Endothelial cell (in vitro differentiated cells): ENCODE measurements around the gene GGACT. TPM values are rescaled to one million over a fixed set of nuclear protein-coding genes. Genes with fewer than 3 reads are reported as not detected.
"Not testable (repeated sequence)": the region's sequence is repeated elsewhere in the genome, so short reads cannot be mapped to it uniquely, and the experiment has no call there.

Experiments
- DNase-seq: peaks from one replicate; pipeline ENCODE4 v3.0.0; 2021; ENCODE audit warnings: low spot score
- H3K27ac Mint-ChIP-seq: one replicate; pipeline ENCODE4 v1.8.0; 2021; ENCODE audit warnings: mixed read lengths, inconsistent platforms; ENCODE audit not compliant: unreplicated experiment
- H3K27me3 Mint-ChIP-seq: one replicate; pipeline ENCODE4 v1.8.0; 2021; ENCODE audit warnings: mild to moderate bottlenecking, moderate library complexity, mixed read lengths, inconsistent platforms; ENCODE audit not compliant: unreplicated experiment
- H3K36me3 Mint-ChIP-seq: one replicate; pipeline ENCODE4 v1.8.0; 2021; ENCODE audit warnings: mild to moderate bottlenecking, low read depth, mixed read lengths, inconsistent platforms; ENCODE audit not compliant: unreplicated experiment
- H3K4me1 Mint-ChIP-seq: one replicate; pipeline ENCODE4 v1.8.0; 2021; ENCODE audit warnings: mild to moderate bottlenecking, mixed read lengths, inconsistent platforms; ENCODE audit not compliant: unreplicated experiment
- H3K4me3 Mint-ChIP-seq: one replicate; pipeline ENCODE4 v1.8.0; 2021; ENCODE audit warnings: mild to moderate bottlenecking, mixed read lengths, inconsistent platforms; ENCODE audit not compliant: unreplicated experiment
- H3K9me3 Mint-ChIP-seq: one replicate; pipeline ENCODE4 v1.8.0; 2021; ENCODE audit warnings: mixed read lengths, inconsistent platforms; ENCODE audit not compliant: unreplicated experiment
- total RNA-seq: library from RNA; stranded (reverse); fragmentation: NEBNext Ultra II Directional; extraction: Animal tissue kit (Norgen Biotek cat#: 25700); gene quantifications from one replicate; pipeline ENCODE4 v1.2.1, GENCODE V29; 2021; ENCODE audit not compliant: unreplicated experiment
- TF ChIP-seq, protein P1 (sequence below): fragments of 200-600 bp; sonication (generic); IDR thresholded peaks from one replicate; pipeline ENCODE4 v1.5.0; 2021; ENCODE audit warnings: antibody characterized with exemption; ENCODE audit not compliant: unreplicated experiment

Gene GGACT
- total RNA-seq, 1 donor from 2014 or later: 7.0 TPM

DNA sequence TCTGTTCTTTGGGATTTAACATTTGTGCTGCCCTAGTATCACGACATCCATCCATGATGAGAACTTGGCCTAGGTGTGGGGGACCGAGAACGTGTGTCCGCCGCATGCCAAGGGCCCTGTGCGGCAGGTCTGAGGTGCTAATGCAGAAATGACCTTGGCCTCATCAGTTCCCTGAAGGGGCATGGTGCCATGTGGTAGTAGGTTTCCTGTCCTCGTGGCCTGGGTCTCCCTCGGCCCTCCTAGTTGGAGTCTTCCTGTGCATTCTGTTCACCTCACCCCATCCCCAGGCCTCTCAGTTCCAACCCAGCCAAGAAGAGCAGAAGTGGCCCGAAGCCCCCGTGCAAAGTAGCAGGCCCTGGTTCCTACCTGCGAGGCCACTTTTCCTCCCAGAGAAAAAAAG lies 59.8 kb downstream of the GGACT start:
- Mint-ChIP-seq H3K4me3 (no peak overlapping the region), H3K36me3 (peaks cover 16% of the 10 kb centered on the region), H3K27ac (no peak overlapping the region), H3K27me3 (peaks cover 3% of the 10 kb centered on the region), H3K4me1 (peaks cover 6% of the 10 kb centered on the region), H3K9me3 (no peaks in the 10 kb centered on the region)
- TF ChIP-seq, protein P1, sequence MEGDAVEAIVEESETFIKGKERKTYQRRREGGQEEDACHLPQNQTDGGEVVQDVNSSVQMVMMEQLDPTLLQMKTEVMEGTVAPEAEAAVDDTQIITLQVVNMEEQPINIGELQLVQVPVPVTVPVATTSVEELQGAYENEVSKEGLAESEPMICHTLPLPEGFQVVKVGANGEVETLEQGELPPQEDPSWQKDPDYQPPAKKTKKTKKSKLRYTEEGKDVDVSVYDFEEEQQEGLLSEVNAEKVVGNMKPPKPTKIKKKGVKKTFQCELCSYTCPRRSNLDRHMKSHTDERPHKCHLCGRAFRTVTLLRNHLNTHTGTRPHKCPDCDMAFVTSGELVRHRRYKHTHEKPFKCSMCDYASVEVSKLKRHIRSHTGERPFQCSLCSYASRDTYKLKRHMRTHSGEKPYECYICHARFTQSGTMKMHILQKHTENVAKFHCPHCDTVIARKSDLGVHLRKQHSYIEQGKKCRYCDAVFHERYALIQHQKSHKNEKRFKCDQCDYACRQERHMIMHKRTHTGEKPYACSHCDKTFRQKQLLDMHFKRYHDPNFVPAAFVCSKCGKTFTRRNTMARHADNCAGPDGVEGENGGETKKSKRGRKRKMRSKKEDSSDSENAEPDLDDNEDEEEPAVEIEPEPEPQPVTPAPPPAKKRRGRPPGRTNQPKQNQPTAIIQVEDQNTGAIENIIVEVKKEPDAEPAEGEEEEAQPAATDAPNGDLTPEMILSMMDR: no peak
- DNase-seq: no peak

DNA sequence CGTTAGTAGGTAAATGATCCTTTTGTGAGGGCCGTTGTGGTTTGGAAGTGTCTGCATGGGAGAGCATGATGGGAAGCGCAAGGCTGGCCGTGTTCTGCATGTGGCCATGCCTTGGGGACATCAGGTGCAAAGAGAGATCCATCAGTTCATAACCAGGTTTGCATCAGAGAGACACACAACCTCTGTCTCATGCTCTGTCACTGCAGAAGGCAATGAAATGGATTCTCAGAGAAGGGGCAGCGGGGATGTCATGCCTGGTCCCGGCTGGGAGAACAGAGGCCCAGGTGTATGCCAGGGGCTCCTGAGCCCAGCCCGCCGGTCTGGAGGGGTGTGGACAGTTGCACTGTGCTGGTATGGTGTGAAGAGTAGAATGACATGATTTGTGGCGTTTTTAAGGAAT lies 60.2 kb downstream of the GGACT start:
- H3K9me3 Mint-ChIP-seq: no peaks in the 10 kb centered on the region
- no peak for DNase-seq
- no peak overlapping the region for H3K27ac Mint-ChIP-seq
- peaks cover 3% of the 10 kb centered on the region for H3K27me3 Mint-ChIP-seq
- H3K4me3 Mint-ChIP-seq: peak overlapping the region; percentile 59
- peaks cover 20% of the 10 kb centered on the region for H3K36me3 Mint-ChIP-seq
- TF ChIP-seq, protein P1: no peak
- H3K4me1 Mint-ChIP-seq: peaks cover 8% of the 10 kb centered on the region

DNA sequence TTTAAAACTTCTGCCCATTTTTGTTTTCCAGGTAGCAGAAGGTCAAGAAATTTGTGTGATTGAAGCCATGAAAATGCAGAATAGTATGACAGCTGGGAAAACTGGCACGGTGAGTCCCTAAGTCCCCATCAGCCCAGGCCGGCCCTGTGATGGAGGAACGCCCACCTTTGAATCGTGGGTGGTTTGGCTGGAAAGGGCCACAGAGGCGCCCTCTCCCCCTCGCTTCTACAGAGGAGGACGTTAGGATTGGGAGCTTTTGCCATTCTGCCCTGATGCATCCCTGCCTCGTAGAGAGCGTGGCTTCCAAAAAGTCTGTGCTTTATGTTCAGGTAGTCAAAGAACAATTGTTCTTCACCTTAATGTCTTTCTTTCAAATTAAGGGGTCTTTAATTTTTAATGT lies 60.9 kb downstream of the GGACT start:
- TF ChIP-seq, protein P1: no peak
- H3K27me3 Mint-ChIP-seq: peaks cover 7% of the 10 kb centered on the region
- DNase-seq: no peak
- H3K9me3 Mint-ChIP-seq: no peaks in the 10 kb centered on the region
- no peak overlapping the region for H3K4me3 Mint-ChIP-seq
- H3K4me1 Mint-ChIP-seq: peaks cover 15% of the 10 kb centered on the region
- peaks cover 20% of the 10 kb centered on the region for H3K36me3 Mint-ChIP-seq
- H3K27ac Mint-ChIP-seq: no peak overlapping the region

DNA sequence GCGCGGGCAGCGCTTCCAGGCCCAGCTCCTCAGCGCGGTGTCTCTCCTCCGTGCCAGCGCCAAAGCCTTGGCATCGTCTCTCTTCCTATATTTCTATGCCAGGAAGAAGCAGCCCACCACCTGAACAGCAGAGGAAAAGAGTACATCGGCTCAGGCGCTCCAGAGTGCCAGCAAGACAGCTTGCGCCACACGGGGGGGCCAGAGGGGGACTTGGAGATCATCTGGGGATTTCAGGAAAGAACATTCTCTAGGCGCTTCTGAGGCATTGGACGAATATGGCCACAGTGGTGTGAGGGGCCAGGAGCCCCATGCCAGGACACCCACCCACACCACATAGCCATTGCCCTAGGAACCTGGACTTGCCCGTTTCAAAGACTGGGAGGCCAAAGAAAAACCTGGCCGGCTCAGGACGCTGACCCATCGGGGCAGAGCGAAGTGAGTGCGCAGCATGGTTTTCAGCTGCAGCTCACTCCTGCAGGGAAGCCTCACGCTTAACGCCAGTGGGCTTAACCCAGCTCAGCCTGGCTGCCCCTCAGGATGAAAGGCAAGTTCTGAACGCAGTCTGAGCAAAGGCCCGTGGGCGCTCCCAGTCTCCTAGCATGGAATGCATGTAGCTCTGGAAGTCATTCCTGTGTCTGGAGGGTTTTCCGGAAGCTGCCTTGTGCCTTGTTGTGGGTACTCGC lies 62.1 kb downstream of the GGACT start:
- H3K27ac Mint-ChIP-seq: no peak overlapping the region
- H3K4me3 Mint-ChIP-seq: no peak overlapping the region
- DNase-seq: no peak
- H3K27me3 Mint-ChIP-seq: peaks cover 7% of the 10 kb centered on the region
- H3K36me3 Mint-ChIP-seq: peaks cover 16% of the 10 kb centered on the region
- no peaks in the 10 kb centered on the region for H3K9me3 Mint-ChIP-seq
- peaks cover 25% of the 10 kb centered on the region for H3K4me1 Mint-ChIP-seq
- TF ChIP-seq, protein P1: no peak

DNA sequence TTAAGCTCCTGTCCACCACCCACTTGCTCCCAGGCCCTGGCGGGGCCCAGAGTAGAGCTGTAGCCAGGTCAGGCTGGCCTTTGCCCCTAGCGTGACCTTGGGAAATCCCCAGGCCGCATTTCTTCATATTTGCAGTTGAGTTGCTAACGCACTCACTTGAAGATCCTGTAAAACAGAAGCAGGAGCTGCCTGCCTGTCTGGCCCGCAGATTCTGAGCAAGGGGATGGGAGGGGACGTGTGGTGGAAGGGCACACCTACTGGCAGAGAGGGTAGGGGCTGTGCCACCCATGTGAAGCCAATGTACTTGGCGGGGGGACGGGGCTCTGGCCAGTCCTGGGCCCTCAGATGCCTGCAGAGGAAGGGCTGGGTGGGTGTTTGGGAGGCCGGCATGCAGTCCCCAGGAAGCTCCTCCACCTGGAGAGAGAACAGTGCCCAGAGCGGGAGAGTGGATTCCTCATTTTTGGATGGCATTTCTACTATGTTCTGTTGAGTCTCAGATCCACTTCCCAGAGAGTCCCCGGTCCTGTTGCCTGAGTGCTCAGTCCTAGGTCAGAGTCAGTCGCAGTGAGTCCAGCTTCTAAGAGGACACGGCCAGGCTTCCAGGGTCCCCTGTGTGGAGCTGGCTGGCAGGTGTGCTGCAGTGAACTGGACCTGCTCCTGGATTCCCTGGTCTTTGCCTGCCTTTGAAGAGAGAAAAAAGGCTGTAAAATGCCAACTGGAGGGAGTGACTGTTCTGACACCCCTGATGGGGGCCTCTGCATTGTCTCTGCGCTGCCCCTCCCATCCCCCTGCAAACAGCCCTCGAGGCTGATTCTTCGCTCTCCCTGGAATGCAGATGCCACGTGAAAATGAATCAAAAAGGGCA lies 62.9 kb downstream of the GGACT start:
- Mint-ChIP-seq H3K4me1 (peaks cover 28% of the 10 kb centered on the region), H3K27me3 (peaks cover 7% of the 10 kb centered on the region), H3K27ac (no peak overlapping the region), H3K9me3 (no peaks in the 10 kb centered on the region), H3K36me3 (peaks cover 14% of the 10 kb centered on the region), H3K4me3 (no peak overlapping the region)
- DNase-seq: no peak
- TF ChIP-seq, protein P1: no peak

DNA sequence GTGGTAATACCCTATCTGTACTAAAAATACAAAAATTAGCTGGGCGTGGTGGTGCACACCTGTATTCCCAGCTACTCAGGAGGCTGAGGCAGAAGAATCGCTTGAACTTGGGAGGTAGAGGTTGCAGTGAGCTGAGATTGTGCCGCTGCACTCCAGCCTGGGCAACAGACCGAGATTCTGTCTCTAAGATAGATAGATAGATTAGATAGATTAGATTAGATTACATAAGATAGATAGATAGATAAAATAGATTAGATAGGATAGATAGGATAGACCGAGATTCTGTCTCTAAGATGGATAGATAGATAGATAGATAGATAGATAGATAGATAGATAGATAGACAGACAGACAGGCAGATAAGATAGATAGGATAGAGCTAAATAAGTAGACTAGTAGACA lies 63.9 kb downstream of the GGACT start:
- Mint-ChIP-seq H3K4me1 (peaks cover 28% of the 10 kb centered on the region), H3K27ac (peak overlapping the region; percentile 66), H3K36me3 (peaks cover 14% of the 10 kb centered on the region)
- not testable (repeated sequence) for H3K9me3 Mint-ChIP-seq, DNase-seq, H3K4me3 Mint-ChIP-seq, H3K27me3 Mint-ChIP-seq
